WTC11 (cell line): ENCODE results near the gene JOSD2.

Experiments used
- IRF2 ChIP-seq: sonication (generic); formaldehyde crosslinking; IDR thresholded peaks from 2 replicates; pipeline ENCODE4 v1.8.0; 2022; ENCODE audit warnings: low read depth, missing genetic modification reagents, borderline replicate concordance
- TF ChIP-seq, protein P1 (sequence below): fragments of 200-600 bp; IDR thresholded peaks from 2 replicates; pipeline ENCODE4 v1.8.0; 2022; ENCODE audit warnings: antibody characterized with exemption

- TF ChIP-seq, protein P1, sequence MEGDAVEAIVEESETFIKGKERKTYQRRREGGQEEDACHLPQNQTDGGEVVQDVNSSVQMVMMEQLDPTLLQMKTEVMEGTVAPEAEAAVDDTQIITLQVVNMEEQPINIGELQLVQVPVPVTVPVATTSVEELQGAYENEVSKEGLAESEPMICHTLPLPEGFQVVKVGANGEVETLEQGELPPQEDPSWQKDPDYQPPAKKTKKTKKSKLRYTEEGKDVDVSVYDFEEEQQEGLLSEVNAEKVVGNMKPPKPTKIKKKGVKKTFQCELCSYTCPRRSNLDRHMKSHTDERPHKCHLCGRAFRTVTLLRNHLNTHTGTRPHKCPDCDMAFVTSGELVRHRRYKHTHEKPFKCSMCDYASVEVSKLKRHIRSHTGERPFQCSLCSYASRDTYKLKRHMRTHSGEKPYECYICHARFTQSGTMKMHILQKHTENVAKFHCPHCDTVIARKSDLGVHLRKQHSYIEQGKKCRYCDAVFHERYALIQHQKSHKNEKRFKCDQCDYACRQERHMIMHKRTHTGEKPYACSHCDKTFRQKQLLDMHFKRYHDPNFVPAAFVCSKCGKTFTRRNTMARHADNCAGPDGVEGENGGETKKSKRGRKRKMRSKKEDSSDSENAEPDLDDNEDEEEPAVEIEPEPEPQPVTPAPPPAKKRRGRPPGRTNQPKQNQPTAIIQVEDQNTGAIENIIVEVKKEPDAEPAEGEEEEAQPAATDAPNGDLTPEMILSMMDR = no peak
- TF ChIP-seq IRF2 (CRISPR knock-in tag) = no peak
These were observed 2.2 kb upstream of the JOSD2 start for GRCh38 chr19:50512999-50513745.
